ENCODE measurements around the gene BLVRA.

- TF ChIP-seq CTCF (IDR thresholded peaks at IDR 0.05) (no peak), EP300 (IDR thresholded peaks at IDR 0.05) (no peak), POLR2A (IDR thresholded peaks at IDR 0.05) (no peak), POLR2AphosphoS5 (IDR thresholded peaks at IDR 0.05) (no peak)
These were observed 29.3 kb downstream of the BLVRA start for GRCh38 chr7:43787771-43788170.
